Cardiac ventricle fibroblast (primary cell): ENCODE measurements around the gene UFSP2. TPM values are rescaled to one million over a fixed set of nuclear protein-coding genes. Genes with fewer than 3 reads are reported as not detected.

ENCODE experiments used
- total RNA-seq: library from RNA; depleted of rRNA; stranded (reverse); fragments of >200 nt; gene quantifications from 2 replicates; pipeline ENCODE4 v1.2.3, GENCODE V29; 2015

Gene UFSP2
- 20.9 and 22.2 TPM in 2 replicates for total RNA-seq

GRCh38 chr4:185425647-185426352 is at the start of gene UFSP2:
Gene UFSP2, minus strand, starts transcription at chr4:185425964. Its CDS starts 96 bp downstream, at chr4:185425868.

GRCh38 chr4:185471235-185472102 is 45.7 kb upstream of the UFSP2 start, which contains the start of gene CCDC110:
Gene CCDC110, minus strand, starts transcription at chr4:185471733. Its CDS starts 50 bp downstream, at chr4:185471683.

GRCh38 chr4:185396724-185397385 is 28.9 kb downstream of the UFSP2 start, which contains the start of gene ANKRD37:
Gene ANKRD37, plus strand, starts transcription at chr4:185396841. Its CDS starts 83 bp downstream, at chr4:185396924.

GRCh38 chr4:185395238-185395955 is 30.4 kb downstream of the UFSP2 start, which contains the start of gene LRP2BP:
Gene LRP2BP, minus strand, starts transcription at chr4:185395924. Its CDS starts 17,738 bp downstream, at chr4:185378186.

Other genes starting within 250 kb of the UFSP2 start
- gene CFAP97, start 222.0 kb downstream of the UFSP2 start, total RNA-seq: 24.8 and 29.1 TPM in 2 replicates
- 11.4 and 11.8 TPM in 2 replicates for gene SNX25, start 216.4 kb downstream of the UFSP2 start, total RNA-seq
- gene LRP2BP, start 30.0 kb downstream of the UFSP2 start, total RNA-seq: 0.37 and 1.1 TPM in 2 replicates
- 5.7 and 6.9 TPM in 2 replicates for gene ANKRD37, start 29.1 kb downstream of the UFSP2 start, total RNA-seq
- 0.81 and 0.98 TPM in 2 replicates for gene CCDC110, start 45.8 kb upstream of the UFSP2 start, total RNA-seq
- 12.6 and 18.0 TPM in 2 replicates for gene PDLIM3, start 109.5 kb upstream of the UFSP2 start, total RNA-seq